HG02981 (cell line): ENCODE data around the gene NBPF1.
"Not testable (repeated sequence)": the region's sequence is repeated elsewhere in the genome, so short reads cannot be mapped to it uniquely, and the experiment has no call there.

Experiments
- ATAC-seq: cut with Tn5 transposase; IDR thresholded peaks from one replicate; pipeline ENCODE4 v1.9.1; 2021; ENCODE audit warnings: mild to moderate bottlenecking, moderate library complexity; ENCODE audit not compliant: unreplicated experiment

Gene NBPF1

GRCh38 chr1:16518913-16519254 is 94.5 kb downstream of the NBPF1 start:
- not testable (repeated sequence) for ATAC-seq

- ATAC-seq = not testable (repeated sequence)
Observed at GRCh38 chr1:16516694-16517410, 96.5 kb downstream of the NBPF1 start.

- not testable (repeated sequence) for ATAC-seq
Observed at GRCh38 chr1:16514107-16515055, 99.0 kb downstream of the NBPF1 start, which contains the start of gene RNU1-1. TSS of gene RNU1-1 (minus strand) at chr1:16514285.

- ATAC-seq = peak; percentile 86
Observed at GRCh38 chr1:16513412-16514106, 99.8 kb downstream of the NBPF1 start.

- ATAC-seq = not testable (repeated sequence)
Observed at GRCh38 chr1:16512624-16513411, 100.5 kb downstream of the NBPF1 start.
